ENCODE data around the gene OR10T2.
"Not testable (repeated sequence)": the region's sequence is repeated elsewhere in the genome, so short reads cannot be mapped to it uniquely, and the experiment has no call there.

Gene OR10T2, protein sequence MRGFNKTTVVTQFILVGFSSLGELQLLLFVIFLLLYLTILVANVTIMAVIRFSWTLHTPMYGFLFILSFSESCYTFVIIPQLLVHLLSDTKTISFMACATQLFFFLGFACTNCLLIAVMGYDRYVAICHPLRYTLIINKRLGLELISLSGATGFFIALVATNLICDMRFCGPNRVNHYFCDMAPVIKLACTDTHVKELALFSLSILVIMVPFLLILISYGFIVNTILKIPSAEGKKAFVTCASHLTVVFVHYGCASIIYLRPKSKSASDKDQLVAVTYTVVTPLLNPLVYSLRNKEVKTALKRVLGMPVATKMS

DNA sequence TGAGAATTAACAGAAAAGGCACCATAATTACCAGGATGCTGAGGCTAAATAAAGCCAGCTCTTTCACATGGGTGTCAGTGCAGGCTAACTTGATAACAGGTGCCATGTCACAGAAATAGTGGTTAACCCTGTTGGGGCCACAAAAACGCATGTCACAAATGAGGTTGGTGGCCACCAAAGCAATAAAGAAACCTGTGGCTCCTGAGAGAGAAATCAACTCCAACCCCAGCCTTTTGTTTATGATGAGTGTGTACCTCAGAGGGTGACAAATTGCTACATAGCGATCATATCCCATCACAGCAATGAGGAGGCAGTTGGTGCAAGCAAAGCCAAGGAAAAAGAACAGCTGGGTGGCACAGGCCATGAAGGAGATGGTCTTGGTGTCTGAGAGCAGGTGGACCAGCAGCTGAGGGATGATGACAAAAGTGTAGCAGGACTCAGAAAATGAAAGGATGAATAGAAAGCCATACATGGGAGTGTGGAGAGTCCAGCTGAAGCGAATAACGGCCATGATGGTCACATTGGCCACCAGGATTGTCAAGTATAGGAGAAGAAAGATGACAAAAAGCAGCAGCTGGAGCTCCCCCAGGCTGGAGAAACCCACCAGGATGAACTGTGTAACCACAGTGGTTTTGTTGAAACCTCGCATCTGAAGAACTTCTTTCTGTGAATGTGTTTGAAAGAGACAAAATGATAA, at the start of gene OR10T2:
Gene OR10T2 (minus strand): TSS at position 649 of the 697 bp plus-strand sequence. CDS start 0 bp downstream, at position 649.
- DNase-seq (ENCODE audit: extremely low spot score), result no peak
- TF ChIP-seq, protein P1, sequence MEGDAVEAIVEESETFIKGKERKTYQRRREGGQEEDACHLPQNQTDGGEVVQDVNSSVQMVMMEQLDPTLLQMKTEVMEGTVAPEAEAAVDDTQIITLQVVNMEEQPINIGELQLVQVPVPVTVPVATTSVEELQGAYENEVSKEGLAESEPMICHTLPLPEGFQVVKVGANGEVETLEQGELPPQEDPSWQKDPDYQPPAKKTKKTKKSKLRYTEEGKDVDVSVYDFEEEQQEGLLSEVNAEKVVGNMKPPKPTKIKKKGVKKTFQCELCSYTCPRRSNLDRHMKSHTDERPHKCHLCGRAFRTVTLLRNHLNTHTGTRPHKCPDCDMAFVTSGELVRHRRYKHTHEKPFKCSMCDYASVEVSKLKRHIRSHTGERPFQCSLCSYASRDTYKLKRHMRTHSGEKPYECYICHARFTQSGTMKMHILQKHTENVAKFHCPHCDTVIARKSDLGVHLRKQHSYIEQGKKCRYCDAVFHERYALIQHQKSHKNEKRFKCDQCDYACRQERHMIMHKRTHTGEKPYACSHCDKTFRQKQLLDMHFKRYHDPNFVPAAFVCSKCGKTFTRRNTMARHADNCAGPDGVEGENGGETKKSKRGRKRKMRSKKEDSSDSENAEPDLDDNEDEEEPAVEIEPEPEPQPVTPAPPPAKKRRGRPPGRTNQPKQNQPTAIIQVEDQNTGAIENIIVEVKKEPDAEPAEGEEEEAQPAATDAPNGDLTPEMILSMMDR (IDR thresholded peaks at IDR 0.05; ENCODE audit: control extremely low read depth, extremely low read depth, low read depth, missing control alignments), result no peak
- POLR2A ChIA-PET, result no interaction called here
- CTCF ChIA-PET, result no interaction called here

- POLR2A ChIA-PET, result no interaction called here
- TF ChIP-seq, protein P1 (IDR thresholded peaks at IDR 0.05; ENCODE audit: control extremely low read depth, extremely low read depth, low read depth, missing control alignments), result no peak
- CTCF ChIA-PET, result no interaction called here
- DNase-seq (ENCODE audit: extremely low spot score), result no peak
Measured at GRCh38 chr1:158445376-158445775, 46.1 kb upstream of the OR10T2 start.

GRCh38 chr1:158434741-158435140, 35.5 kb upstream of the OR10T2 start:
- POLR2A ChIA-PET, result no interaction called here
- DNase-seq (ENCODE audit: extremely low spot score), result no peak
- CTCF ChIA-PET, result no interaction called here
- TF ChIP-seq, protein P1 (IDR thresholded peaks at IDR 0.05; ENCODE audit: control extremely low read depth, extremely low read depth, low read depth, missing control alignments), result no peak

- DNase-seq (ENCODE audit: extremely low spot score); CTCF ChIA-PET: not testable (repeated sequence)
- POLR2A ChIA-PET, result interaction anchor here (0.6 kb wide), 1 partner anchor 109 kb away, joined by 3 read pairs; no protein-coding TSS in a partner anchor
Measured at GRCh38 chr1:158430163-158430562, 30.9 kb upstream of the OR10T2 start.

GRCh38 chr1:158426137-158426536, 26.9 kb upstream of the OR10T2 start, which contains the start of gene OR10K2:
TSS of gene OR10K2 (minus strand) at chr1:158426237. CDS start at chr1:158420866, 5,371 bp downstream.
- TF ChIP-seq, protein P1 (IDR thresholded peaks at IDR 0.05; ENCODE audit: control extremely low read depth, extremely low read depth, low read depth, missing control alignments), result no peak
- POLR2A ChIA-PET, result no interaction called here
- no peak for DNase-seq (ENCODE audit: extremely low spot score)
- CTCF ChIA-PET, result no interaction called here

- TF ChIP-seq, protein P1 (IDR thresholded peaks at IDR 0.05; ENCODE audit: control extremely low read depth, extremely low read depth, low read depth, missing control alignments), result no peak
- DNase-seq (ENCODE audit: extremely low spot score), result no peak
- ChIA-PET CTCF (interaction anchor here (0.9 kb wide), 1 partner anchor 18 kb away, joined by 3 read pairs; no protein-coding TSS in a partner anchor), POLR2A (no interaction called here)
Measured at GRCh38 chr1:158425027-158425426, 25.8 kb upstream of the OR10T2 start.

GRCh38 chr1:158422212-158422611, 22.9 kb upstream of the OR10T2 start:
- ChIA-PET CTCF (no interaction called here), POLR2A (no interaction called here)
- TF ChIP-seq, protein P1 (IDR thresholded peaks at IDR 0.05; ENCODE audit: control extremely low read depth, extremely low read depth, low read depth, missing control alignments), result no peak

More at GRCh38 chr1:158422212-158422611, 22.9 kb upstream of the OR10T2 start:
- DNase-seq (ENCODE audit: extremely low spot score), result no peak

All from GM10248 (cell line).